GM21737 (cell line): ENCODE data around the gene PEMT.

Experiments used
- ATAC-seq: cut with Tn5 transposase; IDR thresholded peaks from one replicate; pipeline ENCODE4 v1.9.1; 2021; ENCODE audit warnings: mild to moderate bottlenecking, moderate library complexity; ENCODE audit not compliant: unreplicated experiment

The PEMT gene

DNA sequence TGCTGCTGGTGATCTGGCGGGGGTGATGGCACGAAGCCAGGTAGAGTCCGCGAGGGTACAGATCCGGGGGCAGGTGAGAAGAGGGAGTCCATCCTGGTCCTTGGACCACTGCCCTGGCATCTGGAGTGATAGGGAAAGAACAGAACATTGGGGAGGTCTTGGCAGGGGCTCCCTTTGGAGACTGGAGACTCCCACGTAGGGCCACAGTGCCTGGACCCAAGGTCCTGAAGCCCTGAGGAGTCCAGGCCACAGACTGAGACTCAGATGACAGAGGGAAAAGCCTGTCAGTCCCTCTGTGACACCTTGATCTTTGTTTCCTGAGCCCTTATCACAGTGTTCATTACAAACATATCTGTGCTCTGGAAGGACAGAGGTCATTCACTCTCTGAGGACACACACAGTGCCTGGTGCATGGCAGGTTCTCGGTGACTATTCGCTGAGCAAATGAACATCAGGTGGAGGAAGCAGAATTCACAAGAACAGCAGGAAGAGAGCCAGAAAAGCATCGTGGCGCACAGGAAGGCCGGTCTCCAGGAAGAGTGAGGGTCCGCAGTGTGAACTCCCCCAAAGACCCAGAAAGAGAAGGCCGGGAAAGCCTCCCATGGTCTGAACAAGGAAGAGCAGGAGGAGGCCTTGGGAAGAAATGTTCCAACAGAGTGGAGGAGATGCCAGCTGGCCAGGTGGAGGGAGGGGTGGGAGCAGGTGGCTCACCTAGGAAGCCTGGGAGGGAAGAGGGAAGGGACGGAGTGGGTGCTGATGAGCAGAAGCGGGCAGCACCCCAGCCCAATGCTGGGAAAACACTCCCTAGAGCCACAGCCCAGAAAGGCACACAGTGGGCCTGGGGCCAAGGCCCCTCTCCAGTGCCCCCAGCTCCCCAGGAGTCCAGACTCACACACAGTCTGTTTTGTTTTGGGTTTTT is 20.5 kb downstream of the PEMT start:
- no peak for ATAC-seq

DNA sequence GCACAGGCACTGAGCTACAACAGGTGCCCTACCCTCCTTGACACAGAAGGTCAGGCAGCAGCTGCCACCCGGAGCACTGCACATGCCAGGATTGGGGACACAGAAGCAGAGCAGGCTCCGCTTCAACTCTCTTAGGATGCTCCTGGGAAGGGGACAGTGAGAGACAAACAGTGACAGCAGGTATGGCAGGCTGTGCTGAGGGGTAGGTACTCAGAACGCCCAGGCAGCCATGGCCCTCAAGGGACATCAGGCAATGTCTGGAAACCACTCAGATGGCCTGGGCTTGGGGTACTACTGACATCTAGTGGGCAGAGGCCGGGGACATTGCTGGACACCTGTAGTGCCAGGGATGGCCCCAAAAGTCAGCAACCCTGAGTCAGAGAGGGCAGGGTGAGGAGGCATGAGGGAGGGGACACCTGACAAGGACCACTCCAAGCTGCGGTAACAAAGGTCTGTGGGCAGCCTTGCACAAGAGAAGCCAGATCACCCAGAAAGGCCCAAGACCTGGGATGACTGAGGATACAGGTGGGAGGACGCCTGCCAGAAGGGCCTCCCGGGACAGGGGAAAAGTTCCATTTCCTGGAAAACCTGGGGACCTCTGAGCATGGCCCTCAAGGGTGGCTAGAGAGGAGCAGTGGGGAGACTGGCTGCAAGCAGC is 21.2 kb downstream of the PEMT start:
- no peak for ATAC-seq

GRCh38 chr17:17569691-17570090 is 21.8 kb downstream of the PEMT start:
- no peak for ATAC-seq

DNA sequence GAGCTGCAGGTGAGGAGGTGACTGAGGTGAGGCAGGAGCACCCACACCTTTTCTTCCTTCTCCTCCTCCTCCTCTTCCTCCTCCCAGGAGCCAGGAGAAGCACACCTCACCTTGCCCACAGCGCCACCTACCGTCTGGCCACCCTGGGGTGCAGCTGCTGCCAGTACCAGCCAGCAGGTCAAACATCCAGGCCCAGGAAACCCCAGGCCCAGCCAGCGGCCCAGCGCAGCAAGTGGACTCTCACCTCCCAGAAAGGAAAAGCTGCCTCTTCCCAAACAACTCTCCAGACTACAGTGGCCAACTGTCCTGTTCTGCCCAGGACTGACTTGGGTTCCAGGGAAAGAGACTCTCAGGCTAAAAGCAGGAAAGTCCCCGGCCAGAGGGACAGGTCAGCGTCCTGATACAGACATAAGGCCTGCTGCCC is 22.7 kb downstream of the PEMT start:
- no peak for ATAC-seq

DNA sequence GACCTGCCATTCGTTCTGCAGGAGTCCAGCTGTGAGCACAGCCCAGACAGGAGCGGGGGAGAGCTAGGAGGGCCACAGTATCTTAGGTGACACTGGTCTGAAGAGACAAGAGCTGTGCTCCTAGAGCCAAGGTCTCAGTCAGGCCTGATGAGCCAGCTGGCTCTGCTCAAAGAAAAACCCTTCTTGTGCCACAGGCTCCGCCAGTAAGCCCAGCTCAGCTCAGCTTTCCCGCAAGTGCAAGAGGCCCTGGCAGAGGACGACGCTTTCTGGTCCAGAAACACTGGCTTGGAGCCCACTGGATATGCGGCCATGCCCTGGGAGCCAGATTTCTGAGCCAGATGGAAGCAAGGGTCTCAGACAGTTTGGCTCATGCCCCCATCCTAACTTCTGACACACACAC is 23.9 kb downstream of the PEMT start:
- no peak for ATAC-seq

GRCh38 chr17:17566896-17567513 is 24.5 kb downstream of the PEMT start:
- no peak for ATAC-seq

DNA sequence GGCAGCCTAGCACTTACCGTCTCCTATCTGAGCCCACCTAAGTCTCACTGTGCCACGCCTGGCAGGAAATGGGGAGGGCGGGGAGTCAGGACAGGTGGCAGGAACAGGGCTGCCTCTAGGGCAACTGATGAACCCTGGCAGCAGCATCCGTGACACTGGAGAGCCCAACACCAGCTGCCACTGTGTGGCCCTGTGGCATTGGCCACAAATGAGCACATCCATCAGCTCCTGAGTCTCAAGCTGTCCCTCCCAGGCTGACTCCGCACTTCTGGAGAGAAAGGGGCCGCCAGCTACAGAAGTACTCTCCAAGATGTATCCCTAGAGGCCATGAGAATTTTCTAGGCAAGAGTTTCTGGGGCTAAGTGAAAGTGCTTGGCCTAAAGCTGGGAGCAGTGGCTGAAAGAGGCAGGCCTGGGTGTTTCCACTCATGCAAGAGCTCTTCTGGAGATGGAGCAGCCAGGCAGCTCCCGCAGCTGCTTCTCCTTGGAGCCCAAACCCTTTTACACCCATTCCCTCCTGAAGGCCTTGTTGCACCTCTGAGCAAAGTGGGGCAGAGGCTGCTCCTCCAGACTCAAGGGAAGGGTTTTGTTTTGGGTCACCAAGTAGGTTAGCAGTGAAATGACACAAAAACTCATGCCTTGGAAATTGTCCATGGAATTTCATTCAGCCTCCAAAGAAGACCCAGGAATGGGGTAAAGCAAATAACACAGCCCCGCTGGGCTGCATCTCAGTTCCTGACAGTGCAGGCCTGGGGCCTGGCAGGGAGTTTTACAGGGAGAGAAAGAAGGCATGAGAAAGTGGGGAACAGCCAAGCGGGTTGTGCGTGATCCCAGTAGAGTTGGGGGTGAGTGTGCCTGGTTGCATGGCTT is 25.8 kb downstream of the PEMT start:
- ATAC-seq: no peak

DNA sequence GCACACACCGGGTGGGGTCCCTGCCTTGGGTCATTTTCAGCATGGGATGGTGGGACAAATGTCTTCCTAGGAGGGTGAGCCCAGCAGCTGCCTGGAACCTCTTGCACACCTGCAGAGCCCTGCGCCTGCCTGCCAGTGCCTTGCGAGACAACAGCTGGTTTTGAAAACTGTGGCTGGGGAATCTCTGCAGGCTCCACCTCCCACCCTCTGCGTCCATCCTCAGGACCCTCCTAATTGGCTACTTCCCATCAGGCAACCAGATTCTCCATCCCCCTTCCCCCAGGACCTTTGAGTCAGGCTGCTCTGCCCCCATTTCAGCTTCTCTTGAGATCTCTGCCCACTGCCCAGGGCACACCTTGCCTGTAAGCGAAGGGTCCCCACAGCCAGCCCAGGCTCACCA is 26.6 kb downstream of the PEMT start:
- ATAC-seq: no peak

GRCh38 chr17:17564323-17564722 is 27.2 kb downstream of the PEMT start:
- ATAC-seq: no peak

- no peak for ATAC-seq
These were observed 28.0 kb downstream of the PEMT start for GRCh38 chr17:17563530-17563929.

- no peak for ATAC-seq
These were observed 29.4 kb downstream of the PEMT start for GRCh38 chr17:17562146-17562511.

GRCh38 chr17:17561408-17562145 is 29.9 kb downstream of the PEMT start:
- ATAC-seq: no peak

DNA sequence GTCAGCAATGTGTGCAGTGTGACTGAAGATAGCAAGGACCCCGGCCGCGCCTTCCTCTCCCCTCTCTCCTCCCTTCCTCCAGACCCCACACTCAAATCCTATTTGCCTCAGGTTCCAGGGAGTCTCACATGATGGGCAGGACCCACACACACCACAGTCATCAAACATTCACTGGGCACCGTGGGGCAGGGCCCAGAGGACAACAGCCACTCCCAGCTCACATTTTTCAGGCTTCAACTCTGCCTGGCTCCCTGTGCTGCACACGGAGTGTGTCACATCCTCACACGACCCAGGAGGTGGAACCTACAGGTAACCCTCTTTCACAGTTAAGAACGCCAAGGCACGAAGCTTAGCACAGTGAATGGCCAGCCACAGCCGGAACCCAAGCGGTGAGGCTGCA is 30.5 kb downstream of the PEMT start:
- ATAC-seq: no peak

- ATAC-seq: no peak
These were observed 31.3 kb downstream of the PEMT start for GRCh38 chr17:17560167-17560566.

DNA sequence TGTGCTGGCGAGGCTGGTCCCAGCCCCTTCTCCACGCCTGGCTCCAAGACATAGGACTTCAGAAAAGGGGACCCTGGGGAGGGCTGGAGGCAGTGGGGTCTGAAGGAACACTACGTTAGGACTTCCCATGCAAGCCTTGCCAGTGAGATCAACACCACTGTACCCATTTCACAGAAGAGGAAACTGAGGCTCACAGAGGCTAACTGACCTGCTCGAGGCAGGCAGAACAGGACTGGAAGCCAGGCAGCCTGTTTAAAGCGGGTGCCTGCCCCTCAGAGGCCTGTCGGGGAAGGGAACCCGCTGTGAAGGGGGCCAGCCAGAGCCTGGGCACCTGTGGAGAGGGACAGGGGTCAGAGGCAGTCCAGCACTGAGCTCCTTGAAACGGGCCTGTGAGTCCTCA is 32.3 kb downstream of the PEMT start:
- no peak for ATAC-seq

DNA sequence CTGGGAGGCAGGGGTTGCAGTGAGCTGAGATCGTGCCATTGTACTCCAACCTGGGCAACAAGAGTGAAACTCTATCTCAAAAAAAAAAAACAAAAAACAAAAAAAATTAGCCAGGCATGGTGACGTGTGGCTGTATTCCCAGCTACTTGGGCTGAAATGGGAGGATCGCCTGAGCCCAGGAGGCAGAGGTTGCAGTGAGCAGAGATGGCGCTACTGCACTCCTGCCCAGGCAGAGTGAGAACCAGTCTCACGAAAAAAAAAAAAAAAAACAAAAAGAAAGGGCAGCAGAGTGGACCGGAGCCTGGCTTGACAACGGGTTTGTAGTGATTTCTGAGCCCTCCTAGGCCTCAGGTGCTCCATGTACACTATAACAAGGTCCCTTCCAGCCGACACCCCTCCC is 33.1 kb downstream of the PEMT start:
- ATAC-seq: no peak

DNA sequence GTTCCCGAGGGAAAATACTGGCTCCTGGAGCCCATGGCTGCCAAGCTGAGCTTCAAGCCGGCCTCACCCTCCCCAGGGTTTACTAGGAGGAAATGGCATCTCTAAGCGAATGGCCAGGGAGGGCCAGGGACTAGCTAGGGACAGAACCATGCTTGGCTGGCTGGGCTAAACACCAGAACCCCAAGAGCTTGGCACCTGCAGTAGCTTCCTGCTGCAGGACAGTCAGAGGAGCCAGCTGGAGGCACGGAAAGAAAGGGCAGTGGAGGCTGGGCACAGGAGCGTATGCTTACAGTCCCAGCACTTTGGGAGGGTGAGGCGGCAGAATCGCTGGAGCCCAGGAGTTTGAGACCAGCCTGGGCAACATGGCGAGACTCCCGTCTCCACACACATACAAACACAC is 33.7 kb downstream of the PEMT start:
- ATAC-seq: no peak

DNA sequence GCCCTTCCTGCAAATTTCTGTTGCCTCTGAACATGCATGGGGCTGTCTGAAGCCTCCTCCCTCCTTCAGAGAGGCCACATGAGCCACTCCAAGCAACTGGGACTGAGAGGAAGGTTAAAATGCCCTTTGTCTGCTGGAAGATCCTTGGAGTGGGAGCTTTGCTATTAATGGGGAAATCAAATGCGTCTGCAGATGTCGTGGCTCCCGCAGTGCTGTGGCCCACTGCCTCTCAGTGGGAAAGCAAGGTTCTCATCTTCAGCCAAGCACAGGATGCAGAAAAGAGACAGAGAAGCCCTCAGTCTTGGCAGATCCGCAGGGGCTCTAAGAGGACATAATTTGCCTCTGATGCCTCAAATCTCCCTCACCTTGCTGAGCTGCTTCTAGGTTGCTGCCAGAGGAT is 34.8 kb downstream of the PEMT start:
- no peak for ATAC-seq

DNA sequence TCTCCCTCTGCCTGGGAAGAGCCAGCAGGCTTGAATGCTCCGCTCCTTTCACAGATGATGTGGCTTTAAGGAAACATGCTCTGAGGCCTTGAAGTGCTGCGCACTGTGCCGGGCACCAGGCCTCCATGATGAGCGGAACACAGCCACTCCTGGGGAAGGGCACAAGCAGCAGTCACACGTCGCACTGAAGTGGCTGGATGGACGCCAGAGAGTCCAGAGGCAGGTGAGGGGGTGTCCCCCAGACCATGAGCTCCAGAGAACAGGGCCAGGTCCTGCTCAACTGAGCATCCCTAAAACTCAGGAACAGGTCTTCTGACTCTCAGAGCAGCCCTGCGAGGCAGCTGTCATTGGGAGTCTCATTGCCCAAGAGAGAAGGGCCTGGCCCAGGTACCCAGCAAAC is 35.6 kb downstream of the PEMT start:
- no peak for ATAC-seq

DNA sequence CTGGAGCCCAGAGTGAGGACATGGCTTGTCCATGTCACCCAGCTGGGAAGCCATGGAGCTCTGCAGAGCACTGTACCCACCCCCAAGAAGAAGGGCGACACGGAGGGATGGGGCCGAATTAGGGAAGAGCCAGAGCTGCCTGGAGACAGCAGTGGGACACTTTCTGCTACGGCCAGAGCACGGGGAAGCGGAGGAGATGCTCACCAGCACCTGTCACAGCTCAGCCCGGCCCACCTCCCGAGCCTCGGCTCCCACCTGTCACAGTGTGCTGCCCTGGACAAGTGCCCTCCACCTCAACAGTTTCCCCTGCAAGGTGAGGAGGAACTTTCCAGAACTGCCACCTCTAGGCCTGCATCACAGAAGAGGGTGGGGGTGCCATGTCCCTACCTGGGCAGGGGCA is 36.4 kb downstream of the PEMT start:
- no peak for ATAC-seq
